HEK293T (cell line): ENCODE data around the gene TMEM38B.
"Not testable (repeated sequence)": the region's sequence is repeated elsewhere in the genome, so short reads cannot be mapped to it uniquely, and the experiment has no call there.

ENCODE experiments used
- CTCF ChIA-PET: fragments of 350-600 bp; formaldehyde crosslinking; extraction: SDS; loops from one replicate; lab custom pipeline; 2021; ENCODE audit warnings: antibody characterized with exemption, inconsistent platforms; lab: Yijun Ruan, JAX
- POLR2A ChIA-PET: fragments of 350-600 bp; formaldehyde crosslinking; extraction: SDS; loops from one replicate; lab custom pipeline; 2020; ENCODE audit warnings: antibody characterized with exemption, inconsistent platforms; lab: Yijun Ruan, JAX
- DNase-seq: peaks from one replicate; pipeline ENCODE4 v3.0.0; 2012; ENCODE audit warnings: mixed read lengths; ENCODE audit errors: extremely low spot score
- ARNT ChIP-seq: fragments of 450-650 bp; IDR thresholded peaks from 2 replicates; pipeline ENCODE4 v1.6.1; 2017; ENCODE audit warnings: mild to moderate bottlenecking
- BHLHE40 ChIP-seq: fragments of 450-650 bp; IDR thresholded peaks from 2 replicates; pipeline ENCODE4 v1.6.1; 2016; ENCODE audit warnings: mild to moderate bottlenecking, moderate library complexity, borderline replicate concordance
- CTBP1 ChIP-seq: fragments of 450-650 bp; IDR thresholded peaks from 2 replicates; pipeline ENCODE4 v1.6.1; 2016; ENCODE audit warnings: borderline replicate concordance
- ELF4 ChIP-seq: fragments of 450-650 bp; IDR thresholded peaks from 2 replicates; pipeline ENCODE4 v1.6.1; 2017; ENCODE audit warnings: antibody characterized with exemption
- FOXA1 ChIP-seq: fragments of 450-650 bp; IDR thresholded peaks from 2 replicates; pipeline ENCODE4 v1.6.1; 2016; ENCODE audit warnings: mild to moderate bottlenecking
- FOXK2 ChIP-seq: fragments of 450-650 bp; IDR thresholded peaks from 2 replicates; pipeline ENCODE4 v1.6.1; 2016; ENCODE audit warnings: mild to moderate bottlenecking
- FOXM1 ChIP-seq: fragments of 450-650 bp; IDR thresholded peaks from 2 replicates; pipeline ENCODE4 v1.6.1; 2017; ENCODE audit warnings: mild to moderate bottlenecking, borderline replicate concordance
- HDGF ChIP-seq: fragments of 450-650 bp; IDR thresholded peaks from 2 replicates; pipeline ENCODE4 v1.6.1; 2017; ENCODE audit warnings: antibody characterized with exemption, borderline replicate concordance
- L3MBTL2 ChIP-seq: fragments of 450-650 bp; conservative IDR thresholded peaks from 2 replicates; pipeline ENCODE4 v1.6.1; 2016; ENCODE audit warnings: mild to moderate bottlenecking
- LEF1 ChIP-seq: fragments of 450-650 bp; IDR thresholded peaks from 2 replicates; pipeline ENCODE4 v1.6.1; 2017; ENCODE audit warnings: mild to moderate bottlenecking, borderline replicate concordance
- NFRKB ChIP-seq: fragments of 450-650 bp; IDR thresholded peaks from 2 replicates; pipeline ENCODE4 v1.6.1; 2016; ENCODE audit warnings: mild to moderate bottlenecking, moderate library complexity
- SP1 ChIP-seq: fragments of 450-650 bp; IDR thresholded peaks from 2 replicates; pipeline ENCODE4 v1.6.1; 2017
- SUZ12 ChIP-seq: fragments of 450-650 bp; IDR thresholded peaks from 2 replicates; pipeline ENCODE4 v1.6.1; 2016; ENCODE audit warnings: mild to moderate bottlenecking
- TARDBP ChIP-seq: fragments of 450-650 bp; IDR thresholded peaks from 2 replicates; pipeline ENCODE4 v1.6.1; 2016
- ZNF384 ChIP-seq: fragments of 450-650 bp; IDR thresholded peaks from 2 replicates; pipeline ENCODE4 v1.6.1; 2016
- TF ChIP-seq, protein P1 (sequence below): fragments of 450-650 bp; IDR thresholded peaks from 2 replicates; pipeline ENCODE4 v1.6.1; 2016

The TMEM38B gene

DNA sequence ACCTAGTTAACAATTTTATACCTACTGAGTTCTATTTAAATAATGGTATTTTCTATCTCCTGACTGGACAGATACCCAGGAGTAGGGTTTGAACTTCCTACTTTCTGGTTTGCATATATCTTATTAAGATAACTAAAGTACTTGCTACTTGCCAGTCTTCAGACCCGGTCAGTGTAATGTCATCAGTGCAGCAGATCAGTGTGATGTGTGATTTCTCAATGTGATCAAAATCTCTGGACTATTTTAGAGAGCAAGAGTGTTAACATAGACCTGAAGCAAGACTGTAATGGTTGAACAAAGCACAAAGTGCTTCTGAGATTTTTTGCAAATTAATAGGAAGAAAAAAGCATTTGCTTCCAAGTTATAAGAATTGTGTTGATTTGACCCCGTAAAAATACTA is 6.8 kb downstream of the TMEM38B start:
- TF ChIP-seq ELF4 = no peak
- no peak for TF ChIP-seq FOXK2
- ChIA-PET CTCF (no interaction called here), POLR2A (no interaction called here)
- DNase-seq = no peak

DNA sequence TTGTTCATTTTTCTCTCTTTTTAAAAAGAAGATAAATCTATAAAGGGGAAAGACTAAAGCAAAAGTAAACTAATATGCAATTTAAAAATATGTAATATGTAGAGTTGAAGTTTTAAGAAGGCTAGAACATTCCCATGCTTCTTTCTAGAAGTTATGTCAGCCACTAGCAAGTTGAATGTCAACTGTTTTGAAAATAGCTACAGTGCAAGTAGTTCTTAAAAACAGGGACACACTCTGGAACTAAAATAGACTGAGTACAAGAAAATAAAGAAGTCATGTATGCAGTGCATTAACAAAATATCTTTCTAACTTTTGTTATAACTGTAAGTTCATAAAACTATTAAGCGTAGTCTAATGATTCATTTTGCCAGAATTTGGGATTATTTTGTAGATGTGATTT is 7.9 kb downstream of the TMEM38B start:
- ChIA-PET POLR2A (no interaction called here), CTCF (no interaction called here)
- DNase-seq = no peak
- TF ChIP-seq ARNT (no peak), HDGF (no peak), SP1 (no peak), L3MBTL2 (no peak), SUZ12 (no peak)

DNA sequence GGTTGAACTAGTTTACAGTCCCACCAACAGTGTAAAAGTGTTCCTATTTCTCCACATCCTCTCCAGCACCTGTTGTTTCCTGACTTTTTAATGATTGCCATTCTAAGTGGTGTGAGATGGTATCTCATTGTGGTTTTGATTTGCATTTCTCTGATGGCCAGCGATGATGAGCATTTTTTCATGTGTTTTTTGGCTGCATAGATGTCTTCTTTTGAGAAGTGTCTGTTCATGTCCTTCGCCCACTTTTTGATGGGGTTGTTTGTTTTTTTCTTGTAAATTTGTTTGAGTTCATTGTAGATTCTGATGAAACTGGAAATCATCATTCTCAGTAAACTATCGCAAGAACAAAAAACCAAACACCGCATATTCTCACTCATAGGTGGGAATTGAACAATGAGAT is 9.3 kb downstream of the TMEM38B start:
- POLR2A ChIA-PET, CTCF ChIA-PET, DNase-seq: not testable (repeated sequence)

DNA sequence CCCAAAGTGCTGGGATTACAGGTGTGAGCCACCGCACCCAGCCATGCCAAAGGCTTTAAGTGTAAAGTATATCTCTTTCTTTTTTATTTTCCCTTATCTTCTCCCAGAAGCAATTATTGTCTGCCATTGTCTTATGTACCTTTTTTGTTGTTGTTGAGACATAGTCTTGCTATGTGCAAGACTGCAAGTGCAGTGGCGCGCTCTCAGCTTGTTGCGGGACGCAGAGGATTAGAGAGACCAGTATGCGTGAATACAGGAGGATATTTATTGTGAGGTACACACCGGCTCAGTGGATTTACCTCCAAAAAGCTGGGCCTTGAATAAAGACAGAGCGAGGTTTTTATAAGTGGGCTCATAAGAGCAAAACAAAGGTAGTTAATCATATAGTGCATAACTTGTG is 11.8 kb downstream of the TMEM38B start:
- CTCF ChIA-PET = interaction anchor here (1.0 kb wide), 1 partner anchor 9 kb away, joined by 4 read pairs; no protein-coding TSS in a partner anchor
- DNase-seq = no peak
- no peak for TF ChIP-seq ZNF384
- no peak for TF ChIP-seq L3MBTL2
- no peak for TF ChIP-seq SUZ12
- TF ChIP-seq LEF1 = no peak
- no peak for TF ChIP-seq FOXM1
- TF ChIP-seq SP1 = no peak
- no peak for TF ChIP-seq FOXA1
- TF ChIP-seq, protein P1, sequence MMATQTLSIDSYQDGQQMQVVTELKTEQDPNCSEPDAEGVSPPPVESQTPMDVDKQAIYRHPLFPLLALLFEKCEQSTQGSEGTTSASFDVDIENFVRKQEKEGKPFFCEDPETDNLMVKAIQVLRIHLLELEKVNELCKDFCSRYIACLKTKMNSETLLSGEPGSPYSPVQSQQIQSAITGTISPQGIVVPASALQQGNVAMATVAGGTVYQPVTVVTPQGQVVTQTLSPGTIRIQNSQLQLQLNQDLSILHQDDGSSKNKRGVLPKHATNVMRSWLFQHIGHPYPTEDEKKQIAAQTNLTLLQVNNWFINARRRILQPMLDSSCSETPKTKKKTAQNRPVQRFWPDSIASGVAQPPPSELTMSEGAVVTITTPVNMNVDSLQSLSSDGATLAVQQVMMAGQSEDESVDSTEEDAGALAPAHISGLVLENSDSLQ = no peak
- TF ChIP-seq CTBP1 = no peak
- no peak for TF ChIP-seq TARDBP
- no peak for TF ChIP-seq HDGF
- no peak for TF ChIP-seq FOXK2
- no peak for TF ChIP-seq BHLHE40
- TF ChIP-seq ARNT = no peak
- no peak for TF ChIP-seq ELF4
- no peak for TF ChIP-seq NFRKB
- POLR2A ChIA-PET = no interaction called here

DNA sequence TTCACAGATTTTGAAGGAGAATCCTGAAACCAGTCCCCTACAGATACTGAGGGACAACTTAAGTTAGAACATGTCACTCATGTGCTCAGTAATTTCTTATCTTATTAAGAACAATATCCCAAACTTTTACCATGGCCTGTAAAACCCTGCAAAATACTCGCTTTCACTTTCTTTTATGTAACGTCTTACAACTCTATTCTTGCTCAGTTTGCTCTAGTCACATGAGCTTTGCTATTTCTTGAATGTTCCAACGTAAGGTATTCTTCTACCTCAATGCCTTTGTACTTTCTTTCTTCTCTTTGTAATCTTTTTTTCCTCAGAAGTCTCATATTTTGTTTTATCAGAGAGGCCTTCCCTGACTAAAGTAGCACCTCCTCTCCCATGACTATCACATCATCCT is 14.1 kb downstream of the TMEM38B start:
- ChIA-PET CTCF (no interaction called here), POLR2A (no interaction called here)
- TF ChIP-seq SUZ12 (no peak), NFRKB (no peak), BHLHE40 (no peak), FOXA1 (no peak), ZNF384 (no peak), FOXK2 (no peak), TARDBP (no peak)
- TF ChIP-seq, protein P1 = no peak
- DNase-seq = no peak

DNA sequence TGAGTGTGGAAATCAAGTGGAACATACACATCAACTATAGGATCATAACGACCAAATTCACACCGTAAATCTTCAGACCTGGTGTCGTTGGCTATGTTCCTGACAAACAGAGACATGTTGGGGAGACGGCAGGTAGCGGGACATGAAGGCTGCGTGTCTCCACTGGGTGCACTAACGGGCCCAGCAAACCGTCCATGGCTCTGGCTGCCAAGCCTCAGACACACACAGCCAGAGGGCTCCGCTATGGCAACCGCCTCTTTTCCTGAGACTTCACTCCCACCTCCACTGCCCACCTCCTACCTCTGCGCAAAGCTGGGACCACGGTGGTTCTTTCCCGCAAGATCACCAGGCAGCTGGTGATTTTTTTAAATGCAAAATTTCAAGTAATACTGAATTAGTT is 16.3 kb downstream of the TMEM38B start:
- ChIA-PET POLR2A (no interaction called here), CTCF (no interaction called here)
- no peak for DNase-seq
- TF ChIP-seq SP1 (no peak), FOXM1 (no peak), CTBP1 (no peak), BHLHE40 (no peak), NFRKB (no peak), L3MBTL2 (no peak), ZNF384 (no peak), FOXK2 (no peak)

DNA sequence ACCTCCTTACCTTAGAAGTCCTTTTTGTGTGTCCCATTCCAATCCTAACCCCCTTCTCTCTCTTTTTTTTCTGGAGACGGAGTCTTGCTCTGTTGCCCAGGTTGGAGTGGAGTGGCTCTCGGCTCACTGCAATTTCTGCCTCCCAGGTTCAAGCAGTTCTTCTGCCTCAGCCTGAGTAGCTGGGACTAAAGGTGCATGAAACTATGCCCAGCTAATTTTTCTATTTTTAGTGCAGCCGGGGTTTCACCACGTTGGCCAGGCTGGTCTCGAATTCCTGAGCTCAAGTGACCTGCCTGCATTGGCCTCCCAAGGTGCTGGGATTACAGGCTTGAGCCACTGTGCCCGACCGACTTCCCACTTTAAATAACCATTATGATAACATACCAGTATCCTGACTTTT is 17.5 kb downstream of the TMEM38B start:
- ChIA-PET POLR2A (no interaction called here), CTCF (no interaction called here)
- no peak for DNase-seq
- no peak for TF ChIP-seq FOXM1
- no peak for TF ChIP-seq L3MBTL2
- TF ChIP-seq FOXA1 = no peak
- no peak for TF ChIP-seq TARDBP
- no peak for TF ChIP-seq NFRKB
- no peak for TF ChIP-seq LEF1
- no peak for TF ChIP-seq SP1
- TF ChIP-seq BHLHE40 = no peak
- TF ChIP-seq, protein P1 = no peak
- TF ChIP-seq SUZ12 = no peak
- TF ChIP-seq CTBP1 = no peak

DNA sequence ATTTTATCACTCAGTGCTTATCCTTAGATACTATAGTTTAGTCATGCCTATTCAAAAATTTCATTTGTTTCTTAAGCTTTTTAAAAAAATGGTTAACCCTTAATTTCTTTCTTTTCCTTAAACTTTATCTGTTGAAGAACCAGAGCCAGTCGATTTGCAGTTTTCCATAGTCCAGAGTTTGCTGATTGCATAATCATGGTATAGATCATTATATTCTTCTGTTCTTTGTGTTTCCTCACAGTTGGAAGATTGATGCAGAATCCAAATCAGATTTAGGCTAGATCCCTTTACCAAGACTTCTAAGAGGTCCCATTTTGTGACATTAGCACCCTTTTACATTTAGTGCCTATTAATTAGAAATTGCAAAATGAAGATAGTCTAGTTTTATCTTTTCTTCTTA is 18.0 kb downstream of the TMEM38B start:
- POLR2A ChIA-PET = no interaction called here
- TF ChIP-seq LEF1 (no peak), ZNF384 (no peak), FOXM1 (no peak), TARDBP (no peak), BHLHE40 (no peak), SUZ12 (no peak), L3MBTL2 (no peak)
- CTCF ChIA-PET = no interaction called here
- DNase-seq = no peak
